Erythroblast (primary cell): Measurements from ENCODE around the gene MZF1.

Experiments
- DNase-seq, 2 experiments: peaks; one replicate each; lab custom pipeline; 2025; lab: John Stamatoyannopoulos, UW
- GATA1 ChIP-seq: IDR thresholded peaks from 2 replicates; pipeline ENCODE4 v1.6.1; 2011; ENCODE audit warnings: low read depth, mild to moderate bottlenecking, control low read depth, low read length, moderate library complexity
- POLR2A ChIP-seq: IDR thresholded peaks from 2 replicates; pipeline ENCODE4 v1.6.1; 2011; ENCODE audit warnings: mild to moderate bottlenecking, low read length

MZF1 gene

DNA sequence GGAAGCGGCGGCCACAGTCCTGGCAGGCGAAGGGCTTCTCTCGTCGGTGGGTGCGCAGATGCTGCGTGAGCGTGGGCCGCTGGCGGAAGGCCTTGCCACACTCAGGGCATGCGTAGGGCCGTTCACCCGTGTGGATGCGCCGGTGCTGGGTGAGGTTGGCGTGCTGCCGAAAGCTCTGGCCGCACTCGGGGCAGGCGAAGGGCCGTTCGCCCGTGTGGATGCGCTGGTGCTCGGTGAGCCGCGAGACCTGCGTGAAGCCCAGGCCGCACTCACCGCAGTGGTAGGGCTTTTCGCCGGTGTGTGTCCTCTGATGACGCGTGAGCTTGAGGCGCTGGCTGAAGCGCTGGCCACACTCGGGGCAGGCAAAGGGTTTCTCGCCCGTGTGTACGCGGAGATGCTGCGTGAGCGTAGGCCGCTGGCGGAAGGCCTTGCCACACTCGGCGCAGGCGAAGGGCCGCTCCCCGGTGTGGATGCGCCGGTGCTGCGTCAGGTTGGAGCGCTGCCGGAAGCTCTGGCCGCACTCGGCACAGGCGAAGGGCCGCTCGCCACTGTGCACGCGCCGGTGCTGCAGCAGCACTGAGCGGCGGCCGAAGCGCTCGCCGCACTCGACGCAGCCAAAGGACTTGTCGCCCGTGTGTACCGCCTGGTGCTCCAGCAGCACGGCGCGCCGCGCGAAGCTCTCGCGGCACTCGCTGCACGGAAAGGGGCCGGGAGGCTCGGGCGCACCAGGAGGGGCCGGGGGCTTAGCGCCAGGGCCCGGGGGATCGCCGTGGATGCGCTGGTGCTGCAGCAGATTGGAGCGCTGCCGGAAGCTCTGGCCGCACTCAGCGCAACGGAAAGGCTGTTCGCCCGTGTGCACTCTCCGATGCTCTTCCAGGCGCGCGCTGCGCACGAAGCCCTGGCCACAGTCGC lies 10.8 kb downstream of the MZF1 start:
- no peak for TF ChIP-seq GATA1
- TF ChIP-seq POLR2A = peak; percentile 52
- DNase-seq = no peak

DNA sequence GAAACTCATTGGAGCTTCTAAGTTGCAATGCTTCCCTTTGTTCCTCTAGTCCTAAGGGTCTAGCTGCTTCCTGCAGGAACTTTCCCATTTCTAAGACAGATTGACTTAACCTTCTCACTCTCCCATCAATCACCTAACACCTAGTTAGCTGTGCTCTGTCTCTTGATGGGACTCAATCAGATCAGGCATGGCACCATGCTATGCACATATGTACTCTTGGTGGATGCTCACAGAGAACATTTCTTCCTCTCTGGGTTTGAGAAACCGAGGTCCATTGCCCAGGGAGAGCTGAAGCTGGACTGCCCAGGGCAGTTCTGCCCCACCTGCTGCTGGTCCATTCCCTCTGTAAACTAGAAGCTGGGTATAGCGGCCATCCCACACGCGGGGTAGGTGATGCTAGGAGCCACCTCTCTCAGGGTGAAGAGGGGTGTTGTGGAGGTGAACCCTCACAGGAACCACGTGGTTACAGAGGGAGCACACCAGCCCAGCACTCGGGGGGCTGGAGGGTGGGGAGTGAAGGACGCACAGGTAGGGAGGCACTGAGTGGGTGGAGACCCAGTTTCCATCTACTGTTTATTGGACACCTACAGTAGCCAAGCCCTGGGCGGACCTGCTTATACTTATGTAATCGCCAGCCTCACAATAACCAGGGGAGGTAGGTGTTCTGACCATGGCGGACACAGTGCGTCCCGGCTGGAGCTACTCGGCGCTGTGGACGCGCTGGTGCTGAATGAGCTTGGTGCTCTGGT lies 11.6 kb downstream of the MZF1 start:
- no peak for DNase-seq

DNA sequence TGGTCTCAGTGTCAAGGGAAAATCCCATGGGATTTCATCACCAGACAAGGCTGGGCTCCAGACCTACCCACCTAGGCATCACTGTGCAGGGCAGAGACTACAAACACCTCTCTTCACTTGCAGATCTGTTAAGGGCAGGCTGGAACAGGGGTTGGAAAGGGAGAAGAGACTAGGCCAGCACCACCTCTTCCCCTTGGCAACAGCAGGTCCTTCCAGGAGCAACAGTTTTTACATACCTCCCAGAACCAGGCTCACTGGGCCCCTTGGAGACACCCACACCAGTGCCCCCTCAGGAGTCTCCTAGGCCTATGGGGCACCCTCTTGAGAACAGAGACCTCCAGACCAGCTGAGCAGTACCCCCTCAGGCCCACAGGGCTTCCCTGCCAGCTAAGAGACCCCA lies 12.2 kb downstream of the MZF1 start:
- no peak for TF ChIP-seq POLR2A
- TF ChIP-seq GATA1 = no peak
- no peak for DNase-seq

More for the DNA sequence above, 11.6 kb downstream of the MZF1 start:
- no peak for TF ChIP-seq GATA1
- no peak for TF ChIP-seq POLR2A

DNA sequence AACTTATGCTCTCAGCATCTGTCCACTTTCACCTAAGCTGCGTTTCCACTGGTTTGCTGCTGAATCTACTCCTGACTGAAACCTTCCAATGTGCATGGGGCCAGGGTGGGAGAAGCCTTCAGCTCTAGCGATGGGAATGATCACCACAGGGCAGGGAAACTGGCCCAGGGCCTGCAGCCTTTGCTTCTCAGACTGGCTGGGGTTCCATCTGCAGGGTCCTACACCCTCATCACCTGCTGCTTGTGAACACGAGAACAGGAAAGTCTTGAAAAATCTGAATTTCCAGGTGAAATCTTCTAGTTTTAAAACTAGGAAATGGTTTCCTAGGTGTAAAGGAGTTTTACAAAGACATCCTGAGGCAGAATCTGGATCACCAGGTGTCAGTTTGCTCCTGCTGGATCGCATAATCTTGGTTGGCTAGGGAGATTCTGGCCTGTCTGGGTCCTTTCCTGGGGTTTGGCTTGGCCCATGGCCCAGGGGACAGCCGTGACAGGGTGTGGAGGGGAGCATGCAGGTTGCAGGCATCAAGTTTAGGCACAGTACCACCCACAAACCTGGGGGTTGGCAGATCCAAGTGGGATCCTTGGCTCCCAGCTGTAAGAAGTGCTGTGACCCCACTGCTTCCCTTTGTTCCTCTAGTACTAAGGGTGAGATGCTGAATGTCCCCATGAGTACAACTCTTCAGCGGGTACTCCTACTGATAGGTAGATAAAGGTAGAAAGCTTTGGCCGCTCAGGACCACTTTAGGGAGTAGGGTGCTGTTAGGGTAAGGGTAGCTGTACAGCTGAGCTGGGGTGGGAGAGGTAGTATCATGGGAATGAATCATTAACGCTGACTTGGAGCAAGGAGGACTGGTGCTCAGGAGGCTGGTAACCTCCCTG lies 12.9 kb downstream of the MZF1 start:
- TF ChIP-seq POLR2A = no peak
- no peak for TF ChIP-seq GATA1
- DNase-seq = no peak

DNA sequence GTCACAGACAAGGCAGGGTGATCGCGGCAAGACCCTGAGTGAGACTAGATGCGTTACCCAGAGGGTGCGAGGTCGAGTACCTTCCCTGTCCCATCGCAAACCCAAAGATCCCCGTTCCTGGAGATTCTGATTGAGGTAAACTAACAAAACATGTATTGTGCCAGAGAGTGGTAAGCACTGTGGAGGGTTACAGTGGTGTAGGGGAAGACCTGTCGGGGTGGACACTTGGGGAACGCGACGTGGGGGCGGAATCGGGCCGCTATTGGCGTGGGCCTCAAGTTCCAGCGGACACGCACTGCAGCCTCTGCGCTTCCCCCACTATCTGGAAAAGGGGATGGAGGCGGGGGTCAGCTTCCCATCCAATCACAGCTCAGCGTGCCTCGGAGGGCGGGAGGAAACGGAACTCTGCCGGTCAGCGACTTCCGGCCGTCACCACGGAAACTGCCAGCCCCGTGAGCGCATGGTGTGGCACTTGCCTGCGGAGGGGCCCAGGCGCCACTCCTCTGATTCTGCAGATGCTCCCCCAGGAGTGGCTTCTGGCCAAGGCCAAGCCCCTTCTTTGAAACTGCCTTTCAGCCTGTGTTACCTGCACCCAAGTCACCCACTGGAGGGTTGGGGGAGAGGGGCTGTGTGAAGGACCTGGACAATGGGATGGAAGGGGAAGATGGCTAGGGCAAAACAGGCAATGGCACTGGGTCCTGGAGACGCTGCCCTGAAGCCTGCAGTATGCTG lies 13.7 kb downstream of the MZF1 start:
- no peak for DNase-seq

DNA sequence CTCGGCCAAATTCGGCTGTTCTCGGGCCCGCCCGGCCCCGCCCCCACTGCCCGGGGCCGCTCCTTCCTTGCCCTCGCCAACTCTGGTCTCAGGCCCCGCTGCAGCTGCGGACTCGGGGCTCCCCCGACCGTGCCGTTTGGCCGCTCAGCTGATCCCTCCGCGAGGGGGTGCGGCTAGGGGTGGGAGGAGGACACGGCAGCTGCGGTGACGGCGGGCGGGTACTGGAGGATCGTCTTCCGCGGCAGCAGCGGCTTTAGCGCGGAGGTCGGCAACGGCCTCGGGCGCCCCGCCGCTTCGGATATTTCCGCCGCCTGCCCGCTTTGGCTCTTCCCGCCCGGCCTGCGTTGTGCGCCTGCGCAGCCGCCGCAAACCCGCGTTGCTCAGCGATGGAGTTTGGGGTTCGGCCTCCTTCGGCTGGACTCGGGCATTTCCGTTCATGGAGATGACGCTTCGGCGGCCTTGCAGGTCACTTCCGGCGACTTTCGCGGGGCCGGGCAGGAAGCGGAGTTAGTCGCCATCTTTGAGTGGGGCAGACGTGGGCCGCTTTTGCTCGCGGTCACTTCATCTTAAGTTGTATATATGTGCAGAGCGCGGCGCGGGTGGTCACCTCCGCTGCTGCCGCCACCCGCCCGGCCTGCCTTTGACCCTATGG lies 14.4 kb downstream of the MZF1 start:
- TF ChIP-seq GATA1 (no peak), POLR2A (no peak)
- no peak for DNase-seq

More for the DNA sequence above, 13.7 kb downstream of the MZF1 start:
- TF ChIP-seq POLR2A (peak; percentile 87), GATA1 (no peak)

DNA sequence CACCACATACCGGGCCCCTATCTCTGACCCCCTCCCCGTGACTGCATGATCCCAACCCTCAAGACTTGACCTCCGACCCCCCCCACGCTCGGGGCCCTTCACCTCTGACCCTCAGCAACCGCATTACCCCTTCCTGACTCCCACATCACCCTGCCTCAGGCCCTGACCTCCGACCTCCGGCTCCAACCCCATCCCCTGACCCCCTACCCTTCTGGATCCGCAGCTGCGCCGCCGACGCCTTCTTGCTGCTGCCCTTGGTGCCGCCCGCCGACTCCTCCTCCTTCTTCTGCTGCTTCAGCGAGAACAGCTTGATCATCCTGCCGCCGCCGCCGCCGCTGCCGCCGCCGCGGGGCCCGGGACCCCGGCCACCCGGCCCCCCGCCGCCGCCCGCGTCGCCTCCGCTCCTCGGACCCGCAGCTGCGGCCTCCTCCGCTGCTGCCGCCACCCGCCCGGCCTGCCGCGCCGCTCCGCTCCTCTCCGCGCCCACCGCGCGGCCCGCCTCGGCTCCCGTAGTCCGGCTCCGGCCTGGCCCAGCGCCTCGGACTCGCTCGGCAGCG lies 15.0 kb downstream of the MZF1 start, which contains the start of gene UBE2M:
Gene UBE2M, minus strand, starts transcription at position 546 of the 557 bp plus-strand sequence. Its CDS starts 230 bp downstream, at position 316.
- TF ChIP-seq POLR2A (no peak), GATA1 (no peak)
- no peak for DNase-seq

DNA sequence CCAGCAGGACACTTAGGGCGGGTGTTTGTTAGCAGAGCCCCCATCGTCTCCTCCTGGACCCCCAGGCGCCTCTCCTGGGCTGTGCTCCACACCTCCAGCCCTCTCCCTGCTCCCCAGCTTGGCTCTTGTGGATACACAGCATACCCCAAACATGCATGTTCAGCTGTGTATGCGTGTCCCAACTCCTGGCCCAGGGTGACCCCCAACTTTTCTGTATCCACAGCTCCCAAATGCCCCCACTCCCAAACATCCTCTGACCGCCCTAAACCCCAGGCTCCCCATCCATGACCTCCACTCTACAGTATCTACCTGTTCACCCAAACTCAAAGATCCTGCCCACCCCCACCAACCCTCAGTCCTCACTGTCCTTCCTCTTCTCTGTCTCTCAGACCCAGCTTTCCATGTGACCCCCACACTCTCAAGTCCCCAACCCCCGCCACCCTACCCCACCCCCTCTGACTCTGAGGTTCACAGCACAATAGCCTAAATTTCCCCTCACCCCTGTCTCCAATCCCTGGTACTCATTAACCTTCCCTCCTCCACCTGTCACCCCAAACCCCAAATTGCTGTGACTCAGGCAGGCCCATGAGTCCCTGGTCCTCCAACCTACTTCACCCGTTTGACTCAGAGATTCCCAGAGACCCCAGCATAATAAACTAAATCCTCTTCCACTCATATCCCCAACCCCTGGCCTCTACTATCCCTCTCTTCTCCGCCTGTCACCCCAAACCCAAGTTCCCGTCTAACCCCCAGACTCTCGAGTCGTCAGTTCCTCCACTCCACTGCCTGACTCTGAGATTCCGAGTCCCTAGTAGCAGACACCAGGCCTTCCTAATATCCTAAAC lies 15.7 kb downstream of the MZF1 start:
- TF ChIP-seq GATA1 = no peak
- no peak for TF ChIP-seq POLR2A
- no peak for DNase-seq

DNA sequence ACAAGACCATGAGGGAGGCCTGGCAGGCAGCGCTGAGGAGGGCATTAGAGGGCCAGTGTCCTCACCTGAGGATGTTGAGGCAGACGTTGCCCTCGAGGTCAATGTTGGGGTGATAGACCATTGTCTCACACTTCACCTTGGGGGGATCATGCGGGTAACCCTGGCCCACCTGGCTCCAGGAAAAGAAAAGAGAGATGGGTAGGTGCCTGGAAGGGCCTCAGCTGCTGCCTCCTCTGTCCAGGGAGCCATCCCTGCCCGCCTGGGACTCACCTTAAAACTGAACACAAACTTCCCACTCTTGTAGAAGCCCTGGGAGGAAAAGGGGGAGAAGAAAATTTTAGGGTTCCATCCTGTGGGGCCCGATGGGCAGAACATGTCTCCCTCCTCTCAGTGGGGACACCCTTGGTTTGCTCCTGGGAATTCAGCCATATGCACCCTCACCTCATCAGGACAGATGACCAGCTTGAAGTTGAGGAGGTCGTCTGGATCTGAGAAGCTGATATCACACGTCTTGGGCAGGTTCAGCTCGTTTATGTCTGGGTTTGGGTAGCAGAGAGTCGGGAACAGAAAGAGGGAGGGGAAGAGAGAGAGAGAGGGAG lies 16.4 kb downstream of the MZF1 start:
- no peak for DNase-seq
- TF ChIP-seq GATA1 (no peak), POLR2A (no peak)

DNA sequence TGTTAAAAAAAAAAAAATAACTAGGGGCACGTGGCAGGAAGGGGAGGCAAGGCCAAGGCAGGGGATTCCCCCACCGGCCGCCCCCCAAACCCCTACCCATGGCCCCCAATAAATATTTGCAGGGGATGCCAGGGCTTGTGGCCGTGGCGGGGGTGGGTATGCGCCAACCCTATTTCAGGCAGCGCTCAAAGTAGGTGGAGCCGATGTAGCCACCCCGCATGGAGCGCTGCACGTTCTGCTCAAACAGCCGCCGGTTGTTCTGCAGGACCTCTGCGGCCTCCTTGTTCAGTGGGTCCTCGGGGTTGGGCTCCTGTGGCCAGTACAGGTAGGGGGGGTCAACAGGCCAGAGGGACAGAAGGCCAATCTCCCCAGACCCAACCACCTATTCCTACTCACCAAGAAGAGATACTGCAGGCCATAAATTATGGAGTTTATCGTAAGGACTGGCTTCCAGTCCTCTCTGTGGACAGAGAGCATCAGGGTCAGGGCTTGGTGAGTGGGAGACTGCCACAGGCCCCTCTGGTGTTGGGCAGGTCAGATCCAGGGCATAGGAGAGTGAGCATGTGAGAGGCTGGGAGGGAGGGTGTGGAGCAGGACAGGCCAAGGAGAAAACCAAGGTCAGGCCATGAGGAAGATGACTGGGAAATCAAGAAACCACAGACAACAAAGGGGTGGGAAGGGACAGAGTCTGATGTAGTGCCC lies 17.1 kb downstream of the MZF1 start:
- DNase-seq = no peak
- TF ChIP-seq POLR2A = no peak
- TF ChIP-seq GATA1 = no peak
